GM19238 (cell line): ENCODE results near the gene CORIN.
"Not testable (repeated sequence)": the region's sequence is repeated elsewhere in the genome, so short reads cannot be mapped to it uniquely, and the experiment has no call there.

Experiments
- DNase-seq: peaks from one replicate; pipeline ENCODE4 v3.0.0; 2011; ENCODE audit warnings: low spot score; ENCODE audit not compliant: insufficient read length

CORIN gene

DNA sequence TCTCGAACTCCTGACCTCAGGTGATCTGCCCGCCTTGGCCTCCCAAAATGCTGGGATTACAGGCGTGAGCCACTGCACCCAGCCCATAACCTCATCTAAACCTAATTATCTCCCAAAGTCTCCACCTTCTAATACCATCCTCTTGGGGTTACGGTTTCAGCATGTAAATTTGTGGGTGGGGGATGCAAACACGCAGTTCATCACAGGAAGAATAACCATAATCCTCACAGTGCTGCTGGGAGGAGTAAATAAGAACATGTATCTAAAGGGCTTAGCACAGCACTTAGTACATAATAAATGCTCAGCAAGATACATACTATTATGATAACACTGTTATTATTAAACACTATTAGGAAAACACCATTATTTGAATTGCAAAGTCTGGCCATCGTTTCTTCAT, 116.4 kb downstream of the CORIN start:
- DNase-seq = no peak

DNA sequence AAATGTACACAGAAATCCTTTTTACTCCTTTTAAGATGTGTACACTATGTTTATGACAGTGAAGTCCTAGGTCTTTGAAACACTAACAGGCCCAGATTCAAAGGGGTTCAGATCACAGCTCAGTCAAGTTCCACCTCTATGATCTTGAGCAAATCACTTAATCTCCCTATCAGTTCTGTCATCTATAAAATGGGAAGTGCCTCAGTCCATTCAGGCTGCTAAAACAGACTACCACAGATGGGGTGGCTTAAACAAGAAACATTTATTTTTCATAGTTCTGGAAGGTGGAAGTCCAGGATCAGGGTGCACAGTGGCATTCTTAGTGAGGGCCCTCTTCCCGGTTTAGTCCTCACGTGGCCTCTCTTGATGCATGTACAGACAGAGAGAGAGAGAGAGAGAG, 117.1 kb downstream of the CORIN start:
- no peak for DNase-seq

DNA sequence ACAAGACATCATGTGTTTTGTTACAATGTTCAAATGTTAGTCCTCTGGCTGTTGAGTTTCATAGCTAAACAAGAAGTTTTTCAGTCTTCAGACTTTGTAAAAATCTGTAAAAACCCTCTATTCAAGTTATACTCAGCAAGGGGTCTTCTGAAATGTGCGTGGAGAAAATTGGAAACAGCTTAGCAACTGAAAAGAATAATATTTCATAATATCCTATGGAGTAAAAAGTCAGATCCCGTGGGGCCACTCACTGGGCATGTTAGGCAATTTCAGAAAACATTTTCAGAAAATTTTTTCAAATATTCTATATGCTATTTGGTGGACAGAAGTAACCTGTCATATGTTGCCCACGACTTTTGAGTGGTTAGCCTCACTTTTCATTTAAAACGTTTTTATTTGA, 118.3 kb downstream of the CORIN start:
- no peak for DNase-seq

DNA sequence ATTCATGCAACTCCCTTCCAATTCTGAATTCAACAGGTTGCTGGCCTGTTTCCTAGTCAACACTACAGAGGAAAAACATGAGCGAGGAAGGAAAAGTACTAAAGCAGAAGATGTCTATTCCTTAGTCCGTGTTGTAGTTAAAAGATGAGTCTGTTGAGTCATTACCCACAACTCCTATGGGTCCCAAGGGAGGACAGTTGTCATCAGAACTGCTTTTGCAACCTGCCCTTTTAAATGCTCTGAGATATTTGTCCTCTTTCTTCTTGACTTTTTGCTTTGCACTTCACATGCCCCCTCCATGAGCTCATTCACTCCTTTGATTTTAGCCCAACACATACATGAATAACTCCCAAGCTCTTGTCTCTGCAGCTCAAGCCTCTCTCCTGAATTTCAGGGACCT, 119.2 kb downstream of the CORIN start:
- DNase-seq = no peak

DNA sequence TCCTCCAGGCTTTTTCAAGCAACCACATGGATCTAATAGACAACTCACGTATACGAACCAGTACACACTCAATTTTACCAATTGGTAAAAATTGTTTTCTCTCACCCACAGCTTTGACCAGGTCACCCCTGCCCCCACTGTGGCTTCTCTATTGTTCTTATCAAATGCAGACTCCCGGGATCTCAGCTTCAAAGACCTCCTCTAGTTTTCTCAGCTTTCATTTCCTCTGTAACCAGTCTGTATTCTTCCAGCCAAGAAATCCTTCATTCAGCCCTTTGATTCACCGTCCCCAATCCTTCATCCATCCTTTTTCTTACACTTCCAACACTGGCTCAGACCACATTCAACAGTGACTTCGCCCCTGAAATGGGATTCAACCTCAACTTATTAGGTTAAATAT, 120.7 kb downstream of the CORIN start:
- no peak for DNase-seq

DNA sequence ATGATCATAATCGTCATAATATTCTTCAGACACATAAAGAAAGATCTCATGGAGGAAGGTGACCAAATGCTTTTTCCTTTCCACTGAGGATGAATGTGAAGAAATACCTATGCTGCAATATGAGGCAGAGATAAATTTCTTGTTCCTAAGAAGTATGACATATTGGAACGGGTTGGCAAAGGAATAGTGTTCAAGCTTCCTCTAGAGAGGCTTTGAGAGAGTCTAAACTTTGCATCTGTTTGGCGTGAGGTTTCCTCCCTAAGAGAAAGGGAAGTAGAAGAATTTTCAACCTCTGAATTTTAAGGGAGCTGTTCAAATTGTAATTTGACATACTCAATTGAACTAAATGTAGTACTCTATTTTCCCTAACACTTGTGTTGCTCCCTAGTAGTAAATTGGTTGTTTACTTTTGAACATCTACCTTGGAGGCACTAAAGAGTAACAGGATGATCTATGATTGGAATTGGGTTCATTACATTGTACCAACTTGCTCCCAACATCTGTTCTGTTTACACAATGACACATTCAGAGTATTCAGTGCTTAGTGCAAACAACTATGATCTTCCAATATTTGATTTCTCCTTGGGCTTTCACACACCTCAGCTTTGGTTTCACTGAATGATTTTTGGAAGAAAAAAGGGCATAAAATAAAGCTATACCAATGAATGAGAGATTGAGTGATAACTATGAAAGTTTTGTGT, 122.0 kb downstream of the CORIN start:
- no peak for DNase-seq

DNA sequence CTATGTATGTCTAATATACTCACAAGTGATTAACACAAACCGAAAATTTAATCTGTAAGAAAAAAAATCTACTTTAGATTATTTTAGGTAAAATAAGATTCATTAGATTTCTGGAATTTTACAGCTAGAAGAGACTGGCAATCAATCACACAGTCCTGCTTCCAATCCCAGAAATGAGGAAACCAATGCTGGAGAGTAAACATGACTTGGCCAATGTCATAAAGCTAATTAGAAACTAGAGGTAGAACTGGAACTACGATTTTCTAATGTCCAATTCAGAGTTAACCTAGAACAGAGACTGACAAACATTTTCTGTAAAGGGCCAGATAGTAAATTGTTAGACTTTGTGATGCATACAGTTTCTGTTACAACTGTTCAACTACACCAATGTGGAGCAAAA, 123.6 kb downstream of the CORIN start:
- no peak for DNase-seq

DNA sequence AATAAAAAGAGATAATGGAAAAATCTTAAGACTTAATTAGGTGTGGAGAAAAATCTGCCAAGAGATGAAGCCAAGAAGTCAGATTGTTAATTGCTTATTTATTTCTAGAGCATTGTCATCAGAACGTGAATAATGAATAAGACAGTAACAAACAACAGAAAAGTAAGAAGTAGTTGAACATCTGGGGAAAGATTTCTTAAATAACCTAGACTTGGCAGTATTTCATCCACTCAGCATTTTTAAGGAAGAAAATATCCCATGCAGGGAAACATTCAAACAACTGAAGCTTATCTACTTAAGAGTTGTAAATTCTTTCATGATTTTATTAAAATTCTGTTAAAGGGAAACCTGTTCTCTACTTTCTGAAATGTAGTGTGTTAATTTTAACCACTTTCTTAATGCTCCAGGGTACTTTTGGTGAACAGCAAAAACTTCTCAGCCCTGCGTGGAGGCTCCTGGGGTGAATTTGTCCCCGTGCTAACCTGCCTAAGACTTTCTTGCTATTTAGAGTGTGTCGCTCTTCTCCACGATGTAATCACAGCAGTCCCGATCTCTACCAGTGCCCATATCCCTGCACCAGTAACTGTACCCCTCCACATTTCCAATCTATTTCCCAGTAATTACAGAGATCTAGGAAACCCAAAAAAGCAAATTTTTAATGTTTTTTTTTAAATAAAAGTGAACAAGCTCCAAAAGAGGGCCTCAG, 124.6 kb downstream of the CORIN start:
- no peak for DNase-seq

DNA sequence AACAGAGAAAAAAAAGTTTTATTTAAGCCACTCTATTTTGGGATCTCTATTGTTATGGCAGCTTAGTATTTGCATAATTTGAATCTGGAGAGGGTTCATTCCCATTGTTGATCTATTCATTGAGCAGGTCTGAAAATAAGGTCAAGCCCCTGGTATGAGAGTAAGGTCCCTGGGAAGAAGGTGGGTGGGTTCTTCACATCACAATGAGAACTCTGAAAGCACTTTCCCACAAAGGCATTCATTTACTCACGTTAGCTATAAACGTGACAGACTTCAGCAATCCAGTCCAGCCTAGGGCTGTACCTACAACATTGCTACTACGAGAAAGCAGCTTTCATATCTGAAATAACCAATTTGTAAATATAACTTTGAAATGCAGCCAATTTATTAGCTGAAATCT, 126.2 kb downstream of the CORIN start:
- DNase-seq = no peak

DNA sequence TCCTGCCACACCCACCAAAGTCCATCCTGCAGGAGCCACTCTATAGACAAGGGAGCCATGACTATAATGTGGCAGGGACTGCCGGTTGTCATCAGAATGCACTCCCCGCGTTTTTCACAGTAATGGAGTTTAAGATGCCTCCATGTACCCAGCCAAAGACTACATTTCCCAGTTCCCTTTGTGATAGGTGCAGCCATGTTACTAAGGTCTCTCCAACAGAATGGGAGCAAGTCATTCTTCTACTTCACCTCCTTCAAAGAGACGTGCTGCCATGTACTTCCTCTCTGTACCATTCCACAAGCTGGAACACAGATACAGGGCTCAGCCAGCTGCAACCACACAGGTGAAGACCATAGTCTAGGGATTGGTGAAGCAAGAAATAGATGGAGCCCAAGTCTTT, 126.7 kb downstream of the CORIN start:
- no peak for DNase-seq

DNA sequence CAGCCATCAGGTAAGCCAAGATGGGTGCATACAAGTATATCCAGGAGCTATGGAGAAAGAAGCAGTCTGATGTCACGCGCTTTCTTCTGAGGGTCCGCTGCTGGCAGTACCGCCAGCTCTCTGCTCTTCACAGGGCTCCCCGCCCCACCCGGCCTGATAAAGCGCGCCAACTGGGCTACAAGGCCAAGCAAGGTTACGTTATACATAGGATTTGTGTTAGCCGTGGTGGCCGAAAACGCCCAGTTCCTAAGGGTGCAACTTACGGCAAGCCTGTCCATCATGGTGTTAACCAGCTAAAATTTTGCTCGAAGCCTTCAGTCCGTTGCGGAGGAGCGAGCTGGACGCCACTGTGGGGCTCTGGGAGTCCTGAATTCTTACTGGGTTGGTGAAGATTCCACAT, 131.5 kb downstream of the CORIN start:
- DNase-seq = not testable (repeated sequence)

DNA sequence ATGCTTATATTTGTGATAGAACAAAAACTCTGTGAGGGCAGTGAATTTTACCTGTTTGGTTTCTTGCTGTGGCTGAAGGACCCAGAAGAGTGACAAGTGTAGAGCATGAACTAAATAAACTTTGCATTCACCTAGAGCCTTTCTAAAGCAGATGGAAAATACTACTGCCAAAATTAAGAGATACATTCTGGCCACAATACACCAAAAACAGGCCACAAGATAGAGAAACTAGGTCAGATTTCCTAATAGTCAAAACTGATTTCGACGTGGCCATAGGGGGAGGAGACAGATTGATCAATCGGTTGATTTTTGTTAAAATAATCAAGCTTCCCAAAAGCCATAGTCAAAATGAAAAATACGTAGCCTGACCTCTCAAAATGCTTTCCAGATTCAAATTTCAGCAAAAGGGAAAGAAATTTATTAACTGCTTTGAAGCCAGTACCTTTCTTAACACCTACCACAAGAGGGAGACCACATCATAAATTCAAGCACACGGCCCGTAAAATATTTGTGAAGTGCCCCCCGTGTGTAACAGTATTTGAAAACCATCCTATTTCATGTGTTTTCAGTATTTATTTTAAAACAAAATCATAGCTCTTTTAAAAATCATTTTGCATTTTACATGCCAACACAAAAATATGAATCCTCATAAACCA, 132.4 kb downstream of the CORIN start:
- DNase-seq = no peak

DNA sequence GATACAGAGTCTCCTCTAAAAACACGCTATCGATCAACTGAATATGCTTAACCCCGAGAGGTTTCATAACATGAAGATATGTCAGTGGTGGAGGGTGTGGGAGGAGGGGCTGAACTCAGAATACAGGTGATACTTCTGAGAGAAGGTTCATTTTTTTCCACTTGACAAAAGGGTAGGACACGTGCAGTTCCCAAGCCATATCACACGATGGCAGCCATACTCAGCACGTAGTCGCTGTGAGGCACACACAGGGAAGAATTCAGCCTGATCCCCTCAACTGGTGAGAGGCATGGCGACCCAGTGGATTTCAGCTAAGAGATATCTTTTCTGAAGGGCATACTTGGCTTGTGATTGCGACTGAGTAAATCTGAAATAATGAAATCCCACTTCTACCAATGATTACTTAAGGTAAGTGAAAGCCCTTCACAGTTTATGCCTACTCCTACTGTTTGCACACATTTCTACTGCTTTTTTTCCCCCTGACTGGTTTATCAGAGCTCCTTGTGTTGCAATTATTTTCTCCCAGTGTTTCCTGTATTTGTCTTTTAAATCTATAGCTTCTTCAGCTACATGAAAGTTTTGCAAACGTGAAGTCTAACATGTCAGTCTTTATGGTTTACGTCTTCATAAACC, 133.1 kb downstream of the CORIN start:
- no peak for DNase-seq

DNA sequence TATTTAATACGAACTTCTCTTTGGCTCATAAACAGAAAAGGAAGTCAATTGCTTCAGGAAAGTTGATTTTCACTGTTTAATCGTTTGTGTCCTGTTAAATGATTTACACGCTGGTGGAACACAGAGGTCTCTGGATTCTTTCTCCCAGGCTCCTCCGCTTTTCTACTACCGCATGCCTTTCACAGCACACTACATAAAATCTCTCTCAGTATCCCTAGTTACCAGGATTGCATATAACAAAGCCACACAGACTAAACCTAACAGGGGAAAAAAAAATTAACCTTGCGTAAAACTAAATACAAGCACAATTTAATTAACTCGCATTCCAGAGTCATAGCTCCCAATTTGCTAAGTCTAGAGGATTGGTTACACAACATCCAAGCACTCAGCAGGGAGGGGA, 133.9 kb downstream of the CORIN start:
- DNase-seq = no peak

DNA sequence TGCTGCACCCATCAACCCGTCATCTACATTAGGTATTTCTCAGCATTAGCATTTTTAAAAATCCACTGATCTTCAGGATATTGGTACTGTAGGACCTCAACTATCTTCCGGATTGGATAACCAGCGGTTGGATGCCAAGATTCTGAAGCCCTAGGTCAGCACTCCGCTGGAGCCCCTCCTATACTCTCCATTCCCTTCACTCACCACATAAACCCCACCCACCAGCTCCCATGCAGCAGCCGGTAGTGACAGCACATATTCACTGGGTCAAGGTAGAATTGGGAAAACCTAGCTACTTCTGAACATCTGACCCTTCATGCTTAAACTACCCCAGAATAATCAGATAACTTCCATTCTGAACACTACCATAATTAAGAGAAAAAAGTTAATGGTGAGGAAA, 134.9 kb downstream of the CORIN start:
- no peak for DNase-seq

DNA sequence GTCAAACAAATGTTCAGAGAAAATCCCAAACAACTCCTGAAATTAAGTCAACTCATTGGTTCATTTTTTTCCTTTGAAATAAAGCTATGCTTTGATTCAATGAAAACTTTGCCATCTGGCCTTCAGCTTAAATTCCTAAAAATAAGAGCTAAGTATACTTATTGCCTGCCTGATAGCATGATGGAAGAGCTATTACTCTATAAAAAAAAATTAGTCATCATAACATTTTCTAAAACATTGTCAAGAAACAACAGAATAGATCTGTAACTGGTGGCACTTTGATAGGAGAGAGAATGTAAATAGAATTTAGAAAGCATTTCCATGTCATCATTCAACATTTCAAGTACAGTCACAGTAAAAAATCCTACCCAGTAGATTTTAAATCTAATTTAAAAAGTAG, 136.6 kb downstream of the CORIN start:
- no peak for DNase-seq

DNA sequence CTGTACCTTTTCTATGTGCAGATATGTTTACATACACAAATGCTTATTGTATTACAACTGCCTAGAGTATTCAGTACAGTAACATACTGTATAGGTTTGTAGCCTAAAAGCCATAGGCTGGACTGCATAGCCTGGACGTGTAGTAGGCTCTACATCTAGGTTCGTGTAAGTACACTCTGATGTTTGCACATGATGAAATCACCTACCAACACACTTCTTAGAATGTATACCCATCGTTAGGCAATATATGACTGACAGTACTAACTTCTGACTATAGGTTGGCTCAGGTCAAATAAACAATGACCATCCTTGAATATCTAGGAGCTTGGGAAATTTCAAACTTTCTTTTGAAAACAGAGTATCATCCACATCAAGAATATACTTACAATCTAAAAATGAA, 139.0 kb downstream of the CORIN start:
- no peak for DNase-seq

DNA sequence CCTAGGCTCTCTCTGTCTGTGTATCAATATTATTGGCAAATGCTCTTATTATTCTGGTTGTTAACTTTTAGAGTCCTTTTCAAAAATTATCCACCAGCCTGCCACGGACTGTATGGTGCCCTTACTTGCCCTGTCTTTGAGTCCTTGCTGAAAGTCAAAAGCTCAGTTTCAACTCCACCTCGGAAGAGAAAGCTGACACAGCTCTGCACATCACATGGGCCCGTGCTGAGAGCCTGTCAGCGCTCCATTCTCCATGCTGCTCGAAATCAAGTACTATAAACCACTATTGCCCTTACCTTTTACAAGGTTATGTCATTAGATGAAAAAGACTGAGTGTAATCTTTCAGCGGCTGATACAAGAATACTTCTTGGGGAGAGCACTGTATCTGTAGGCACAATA, 141.0 kb downstream of the CORIN start:
- no peak for DNase-seq

DNA sequence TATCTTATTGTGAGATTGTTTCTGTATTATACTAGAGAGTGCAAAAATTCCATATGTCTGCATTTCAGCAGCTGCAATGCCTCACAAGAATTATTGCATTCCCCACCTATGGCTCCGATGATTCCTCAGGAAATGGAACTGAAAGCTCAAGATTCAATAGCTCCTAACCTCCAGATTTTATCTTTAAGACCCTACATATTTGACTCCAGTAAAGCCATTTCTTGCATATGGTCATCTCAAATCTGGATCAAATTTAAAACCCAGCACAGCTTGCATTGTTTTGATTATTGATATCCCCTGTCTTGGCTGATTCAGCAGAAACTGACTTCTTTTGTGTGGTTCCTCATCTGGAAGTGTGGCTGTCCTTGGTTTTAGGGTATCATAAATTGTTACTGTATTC, 142.6 kb downstream of the CORIN start:
- DNase-seq = no peak

DNA sequence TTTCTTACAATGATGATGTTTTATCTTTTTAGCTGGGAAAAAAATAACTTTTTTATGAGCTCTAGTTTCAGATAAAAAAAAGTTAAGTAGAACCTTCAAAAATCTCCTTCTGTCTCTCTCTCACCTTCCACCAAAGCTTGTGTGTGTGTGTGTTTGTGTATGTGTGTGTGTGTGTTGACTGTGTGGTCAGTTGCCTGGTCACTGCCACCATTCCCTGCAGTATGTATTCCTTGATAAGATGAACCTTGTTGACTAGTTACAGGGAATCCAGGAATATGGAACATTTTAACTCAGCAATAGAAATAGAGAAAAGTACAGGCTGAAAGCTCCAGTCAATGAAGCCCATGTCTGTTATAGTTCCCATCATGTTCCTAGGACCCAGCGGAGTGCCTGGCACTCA, 143.5 kb downstream of the CORIN start:
- no peak for DNase-seq

DNA sequence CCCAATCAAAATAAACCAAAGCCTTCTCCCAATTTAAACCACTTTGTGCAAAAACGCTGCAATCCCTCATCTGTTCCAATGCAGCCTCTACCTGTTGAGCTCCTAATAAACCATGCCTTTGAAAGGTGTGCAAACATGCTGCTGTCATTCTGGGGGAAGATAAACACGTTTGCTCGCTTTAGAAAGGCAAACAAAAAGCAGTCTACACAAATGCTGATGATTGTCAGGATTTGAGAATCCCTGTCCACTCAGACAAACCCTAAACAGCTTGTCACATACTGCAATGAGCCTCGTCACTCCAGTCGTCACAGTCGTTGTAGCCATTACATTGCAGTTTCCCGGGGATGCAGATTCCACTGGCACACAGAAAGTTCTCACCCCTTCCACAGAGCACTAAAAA, 145.2 kb downstream of the CORIN start:
- DNase-seq = no peak

DNA sequence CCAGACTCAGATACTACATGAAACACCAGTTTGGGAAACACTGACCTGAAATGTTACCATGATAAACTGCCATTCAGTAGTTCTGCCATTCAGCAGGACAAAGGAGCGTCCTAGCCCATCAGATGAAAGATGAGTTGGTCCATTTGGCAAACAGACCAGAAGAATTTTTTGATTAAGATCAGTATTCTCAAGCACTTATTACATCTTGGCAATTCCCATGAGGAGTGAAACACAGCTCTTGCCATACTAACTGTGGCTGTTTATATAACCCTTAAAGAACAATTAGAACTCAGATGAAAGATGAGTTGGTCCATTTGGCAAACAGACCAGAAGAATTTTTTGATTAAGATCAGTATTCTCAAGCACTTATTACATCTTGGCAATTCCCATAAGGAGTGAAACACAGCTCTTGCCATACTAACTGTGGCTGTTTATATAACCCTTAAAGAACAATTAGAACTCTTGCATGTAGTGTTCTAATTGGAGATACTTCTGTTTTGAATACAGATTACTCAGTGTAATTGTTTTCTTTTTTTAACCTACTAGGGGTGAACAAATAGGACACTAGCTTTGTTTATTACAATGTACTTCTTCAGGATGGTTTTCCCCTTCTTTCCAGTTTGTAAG, 146.0 kb downstream of the CORIN start:
- DNase-seq = not testable (repeated sequence)
